Measurements from ENCODE around the gene HIRA. TPM values are rescaled to one million over a fixed set of nuclear protein-coding genes. Genes with fewer than 3 reads are reported as not detected.

Gene HIRA
- total RNA-seq, 1 donor from 2014 or later, result 36.0 TPM

DNA sequence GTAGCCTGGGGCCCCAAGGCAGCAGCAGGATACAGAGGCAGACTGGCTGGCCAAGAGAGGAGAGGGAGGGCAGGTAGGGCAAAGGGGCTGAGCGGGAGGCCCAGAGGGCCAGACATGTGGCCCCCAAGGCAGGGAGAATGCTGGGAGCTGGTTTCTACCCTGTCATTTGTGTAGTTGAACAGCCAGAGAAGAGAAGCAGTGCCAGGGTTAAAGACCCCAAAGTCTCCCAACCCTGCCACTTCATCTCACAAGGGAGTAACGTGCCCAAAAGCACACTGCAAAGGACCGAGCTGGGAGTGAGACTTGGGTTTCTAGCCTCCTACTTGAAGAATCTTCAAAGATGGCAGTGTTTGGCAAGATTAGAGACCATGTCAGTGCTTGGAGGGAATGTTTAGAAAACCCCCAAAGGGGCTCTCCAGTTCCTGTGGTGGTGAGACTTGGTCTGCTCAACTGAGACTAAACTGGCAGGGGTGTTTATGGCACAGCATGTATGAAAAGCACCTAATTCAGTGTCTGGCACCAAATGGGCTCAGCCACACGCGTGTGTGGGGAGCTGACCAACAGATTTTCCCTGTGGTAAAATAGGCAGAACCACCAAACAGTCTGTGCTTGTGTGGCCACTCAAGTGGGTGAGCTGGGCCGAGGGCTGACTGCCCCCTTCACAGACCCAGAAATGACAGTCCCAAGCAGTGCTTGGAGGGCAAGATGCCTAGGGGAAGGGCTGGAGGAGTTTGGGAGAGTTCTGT is 71.8 kb downstream of the HIRA start:
- no peak for DNase-seq (ENCODE audit: low spot score)
- Mint-ChIP-seq H3K4me3 (ENCODE audit: unreplicated experiment) (no peak overlapping the region), H3K9me3 (ENCODE audit: unreplicated experiment) (no peaks in the 10 kb centered on the region), H3K4me1 (ENCODE audit: unreplicated experiment) (no peaks in the 10 kb centered on the region), H3K27me3 (ENCODE audit: unreplicated experiment) (peaks cover 2% of the 10 kb centered on the region), H3K36me3 (ENCODE audit: low read depth, unreplicated experiment) (peaks cover 27% of the 10 kb centered on the region), H3K27ac (ENCODE audit: unreplicated experiment) (no peak overlapping the region)
- TF ChIP-seq, protein P1, sequence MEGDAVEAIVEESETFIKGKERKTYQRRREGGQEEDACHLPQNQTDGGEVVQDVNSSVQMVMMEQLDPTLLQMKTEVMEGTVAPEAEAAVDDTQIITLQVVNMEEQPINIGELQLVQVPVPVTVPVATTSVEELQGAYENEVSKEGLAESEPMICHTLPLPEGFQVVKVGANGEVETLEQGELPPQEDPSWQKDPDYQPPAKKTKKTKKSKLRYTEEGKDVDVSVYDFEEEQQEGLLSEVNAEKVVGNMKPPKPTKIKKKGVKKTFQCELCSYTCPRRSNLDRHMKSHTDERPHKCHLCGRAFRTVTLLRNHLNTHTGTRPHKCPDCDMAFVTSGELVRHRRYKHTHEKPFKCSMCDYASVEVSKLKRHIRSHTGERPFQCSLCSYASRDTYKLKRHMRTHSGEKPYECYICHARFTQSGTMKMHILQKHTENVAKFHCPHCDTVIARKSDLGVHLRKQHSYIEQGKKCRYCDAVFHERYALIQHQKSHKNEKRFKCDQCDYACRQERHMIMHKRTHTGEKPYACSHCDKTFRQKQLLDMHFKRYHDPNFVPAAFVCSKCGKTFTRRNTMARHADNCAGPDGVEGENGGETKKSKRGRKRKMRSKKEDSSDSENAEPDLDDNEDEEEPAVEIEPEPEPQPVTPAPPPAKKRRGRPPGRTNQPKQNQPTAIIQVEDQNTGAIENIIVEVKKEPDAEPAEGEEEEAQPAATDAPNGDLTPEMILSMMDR (IDR thresholded peaks at IDR 0.05; ENCODE audit: unreplicated experiment), result no peak

DNA sequence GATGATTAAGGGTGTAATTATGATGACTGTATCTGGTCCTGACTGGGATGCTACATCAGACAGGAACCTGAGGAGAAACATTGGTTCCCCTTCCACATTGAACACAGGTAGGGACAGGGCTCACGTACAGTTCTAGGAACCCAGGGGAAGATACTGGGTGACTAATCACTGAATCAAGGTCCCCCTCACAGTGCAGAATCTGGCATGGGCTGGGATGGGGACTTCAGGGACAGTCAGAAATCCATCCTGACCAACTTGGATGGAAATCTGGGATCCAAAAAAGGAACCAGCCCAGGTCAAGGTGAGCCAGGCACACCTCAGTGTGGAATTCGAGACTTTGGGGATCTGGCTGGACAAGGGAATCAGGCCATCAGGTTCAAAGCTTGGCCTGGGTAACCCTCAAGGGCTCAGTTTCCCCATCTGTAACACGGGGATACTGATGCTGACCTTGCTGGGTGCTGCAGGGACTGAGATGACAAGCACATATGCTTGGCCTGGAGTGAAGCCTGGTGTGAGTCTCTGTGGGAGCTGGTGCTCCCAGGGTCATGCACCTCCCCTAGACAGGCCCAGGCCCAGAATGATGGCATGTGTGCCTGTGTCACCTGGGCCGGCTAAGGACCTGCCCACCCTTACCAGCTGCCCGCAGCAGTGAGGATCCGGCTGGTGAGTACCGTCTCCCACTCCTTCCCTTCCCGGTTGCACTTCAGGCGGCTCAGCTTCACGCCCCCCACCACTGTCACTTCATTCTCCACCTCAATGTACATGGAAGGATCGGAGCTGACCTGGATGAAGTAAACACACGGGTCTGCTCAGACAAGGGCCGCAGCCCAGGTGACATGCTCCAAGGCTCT is 72.6 kb downstream of the HIRA start:
- TF ChIP-seq, protein P1 (IDR thresholded peaks at IDR 0.05; ENCODE audit: unreplicated experiment), result no peak
- H3K4me1 Mint-ChIP-seq (ENCODE audit: unreplicated experiment), result no peaks in the 10 kb centered on the region
- no peak for DNase-seq (ENCODE audit: low spot score)
- H3K9me3 Mint-ChIP-seq (ENCODE audit: unreplicated experiment), result no peaks in the 10 kb centered on the region
- no peak overlapping the region for H3K4me3 Mint-ChIP-seq (ENCODE audit: unreplicated experiment)
- no peak overlapping the region for H3K27ac Mint-ChIP-seq (ENCODE audit: unreplicated experiment)
- peaks cover 2% of the 10 kb centered on the region for H3K27me3 Mint-ChIP-seq (ENCODE audit: unreplicated experiment)
- H3K36me3 Mint-ChIP-seq (ENCODE audit: low read depth, unreplicated experiment), result peaks cover 27% of the 10 kb centered on the region

- TF ChIP-seq, protein P1 (IDR thresholded peaks at IDR 0.05; ENCODE audit: unreplicated experiment), result no peak
- no peak overlapping the region for H3K27ac Mint-ChIP-seq (ENCODE audit: unreplicated experiment)
- peaks cover 27% of the 10 kb centered on the region for H3K36me3 Mint-ChIP-seq (ENCODE audit: low read depth, unreplicated experiment)
- no peaks in the 10 kb centered on the region for H3K27me3 Mint-ChIP-seq (ENCODE audit: unreplicated experiment)
- no peak overlapping the region for H3K4me3 Mint-ChIP-seq (ENCODE audit: unreplicated experiment)
- no peaks in the 10 kb centered on the region for H3K9me3 Mint-ChIP-seq (ENCODE audit: unreplicated experiment)
- DNase-seq (ENCODE audit: low spot score), result no peak
- H3K4me1 Mint-ChIP-seq (ENCODE audit: unreplicated experiment), result no peaks in the 10 kb centered on the region
Observed at GRCh38 chr22:19358195-19358594, 73.3 kb downstream of the HIRA start.

- no peaks in the 10 kb centered on the region for H3K9me3 Mint-ChIP-seq (ENCODE audit: unreplicated experiment)
- no peak overlapping the region for H3K27ac Mint-ChIP-seq (ENCODE audit: unreplicated experiment)
- no peaks in the 10 kb centered on the region for H3K4me1 Mint-ChIP-seq (ENCODE audit: unreplicated experiment)
- no peak for DNase-seq (ENCODE audit: low spot score)
- H3K4me3 Mint-ChIP-seq (ENCODE audit: unreplicated experiment), result no peak overlapping the region
- no peaks in the 10 kb centered on the region for H3K27me3 Mint-ChIP-seq (ENCODE audit: unreplicated experiment)
- peaks cover 27% of the 10 kb centered on the region for H3K36me3 Mint-ChIP-seq (ENCODE audit: low read depth, unreplicated experiment)
- TF ChIP-seq, protein P1 (IDR thresholded peaks at IDR 0.05; ENCODE audit: unreplicated experiment), result no peak
Observed at GRCh38 chr22:19357270-19358105, 74.0 kb downstream of the HIRA start.
